22Rv1 (cell line): ENCODE data around the gene PER3.

Source experiments
- ZFX ChIP-seq: fragments of 450-650 bp; IDR thresholded peaks from 2 replicates; pipeline ENCODE4 v1.6.1; 2017; ENCODE audit warnings: antibody characterized with exemption, borderline replicate concordance
- TF ChIP-seq, protein P1 (sequence below): fragments of 450-650 bp; IDR thresholded peaks from 2 replicates; pipeline ENCODE4 v1.5.1; 2017; ENCODE audit warnings: mild to moderate bottlenecking

DNA sequence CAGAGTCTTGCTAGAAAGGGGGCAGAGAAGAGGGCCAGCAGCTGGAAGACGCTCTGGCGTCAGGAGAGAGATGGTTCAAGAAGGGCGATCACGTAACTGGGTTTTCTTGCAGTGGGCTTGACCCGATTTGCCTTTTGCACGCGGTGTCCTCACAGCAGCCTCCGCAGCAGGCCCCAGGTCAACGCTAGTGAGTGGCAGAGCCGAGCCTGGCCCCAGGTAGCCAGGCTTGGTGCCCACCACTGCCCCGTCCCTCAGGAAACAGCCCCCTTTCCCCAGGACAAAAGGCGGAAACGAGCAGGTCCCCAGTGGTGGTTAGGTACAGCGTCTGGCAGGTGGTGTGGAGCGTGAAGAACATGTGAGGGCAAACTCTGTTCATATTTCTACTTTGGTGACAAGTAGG, 77.4 kb downstream of the PER3 start:
- TF ChIP-seq, protein P1, sequence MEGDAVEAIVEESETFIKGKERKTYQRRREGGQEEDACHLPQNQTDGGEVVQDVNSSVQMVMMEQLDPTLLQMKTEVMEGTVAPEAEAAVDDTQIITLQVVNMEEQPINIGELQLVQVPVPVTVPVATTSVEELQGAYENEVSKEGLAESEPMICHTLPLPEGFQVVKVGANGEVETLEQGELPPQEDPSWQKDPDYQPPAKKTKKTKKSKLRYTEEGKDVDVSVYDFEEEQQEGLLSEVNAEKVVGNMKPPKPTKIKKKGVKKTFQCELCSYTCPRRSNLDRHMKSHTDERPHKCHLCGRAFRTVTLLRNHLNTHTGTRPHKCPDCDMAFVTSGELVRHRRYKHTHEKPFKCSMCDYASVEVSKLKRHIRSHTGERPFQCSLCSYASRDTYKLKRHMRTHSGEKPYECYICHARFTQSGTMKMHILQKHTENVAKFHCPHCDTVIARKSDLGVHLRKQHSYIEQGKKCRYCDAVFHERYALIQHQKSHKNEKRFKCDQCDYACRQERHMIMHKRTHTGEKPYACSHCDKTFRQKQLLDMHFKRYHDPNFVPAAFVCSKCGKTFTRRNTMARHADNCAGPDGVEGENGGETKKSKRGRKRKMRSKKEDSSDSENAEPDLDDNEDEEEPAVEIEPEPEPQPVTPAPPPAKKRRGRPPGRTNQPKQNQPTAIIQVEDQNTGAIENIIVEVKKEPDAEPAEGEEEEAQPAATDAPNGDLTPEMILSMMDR: no peak
- no peak for TF ChIP-seq ZFX
